ENCODE measurements around the gene ZCWPW2. TPM values are rescaled to one million over a fixed set of nuclear protein-coding genes. Genes with fewer than 3 reads are reported as not detected.

Gene ZCWPW2
- total RNA-seq, 2 experiments from 2014 or later, result 0.27 to 0.28 TPM

- no peaks in the 10 kb centered on the region for H3K9me3 Mint-ChIP-seq
- Histone ChIP-seq H3K27ac (ENCODE audit: low read depth in 1 of 2, low read length in 2 of 2) (no peak overlapping the region), H3K27me3 (ENCODE audit: control insufficient read depth in 1 of 2, insufficient read depth in 2 of 2, low read length in 2 of 2) (no peaks in the 10 kb centered on the region), H3K4me3 (ENCODE audit: low read length) (no peak overlapping the region), H3K36me3 (ENCODE audit: insufficient read depth, low read length) (peaks cover 30% of the 10 kb centered on the region), H3K4me1 (ENCODE audit: insufficient read depth, low read length) (peaks cover 4% of the 10 kb centered on the region), H3K9me3 (ENCODE audit: control insufficient read depth in 1 of 2, insufficient read depth in 1 of 2, low read length in 2 of 2) (no peaks in the 10 kb centered on the region)
- POLR2A ChIA-PET, result interaction anchor here (0.6 to 4.1 kb wide), 2 partner anchors 11 to 15 kb away, joined by 3 to 28 read pairs; partner anchors contain the start of genes AZI2 and ZCWPW2
- CTCF ChIA-PET, result interaction anchor here (0.9 to 3.7 kb wide), 4 partner anchors 14 to 646 kb away, joined by 3 to 17 read pairs (median 6); partner anchors contain the start of genes AZI2 and ZCWPW2
- intact Hi-C loops (cut with DNase I, micrococcal nuclease), result loop anchor here in 1 of 2 experiments (5.0 kb wide), 1 partner anchor 1022 kb away; no protein-coding TSS in a partner anchor
- H3K4me1 Mint-ChIP-seq (ENCODE audit: low read depth), result peaks cover 14% of the 10 kb centered on the region
- H3K4me3 Mint-ChIP-seq, result no peak overlapping the region
- peak in 1 of 14 experiments; percentile 21 for DNase-seq
- ATAC-seq (ENCODE audit: poor library complexity), result no peak
- no peaks in the 10 kb centered on the region for H3K27me3 Mint-ChIP-seq
- no peak overlapping the region for H3K27ac Mint-ChIP-seq
- peak; percentile 39 for TF ChIP-seq CTCF (IDR thresholded peaks at IDR 0.05)
- H3K36me3 Mint-ChIP-seq (ENCODE audit: low read depth), result peaks cover 48% of the 10 kb centered on the region
Observed at GRCh38 chr3:28334552-28334951, 14.0 kb upstream of the ZCWPW2 start.

- Mint-ChIP-seq H3K27ac (no peak overlapping the region), H3K4me3 (no peak overlapping the region), H3K36me3 (ENCODE audit: low read depth) (peaks cover 55% of the 10 kb centered on the region), H3K27me3 (no peaks in the 10 kb centered on the region), H3K4me1 (ENCODE audit: low read depth) (peaks cover 14% of the 10 kb centered on the region), H3K9me3 (no peaks in the 10 kb centered on the region)
- intact Hi-C loops (cut with DNase I, micrococcal nuclease), result no loop called here
- TF ChIP-seq CTCF (IDR thresholded peaks at IDR 0.05), result no peak
- ATAC-seq (ENCODE audit: poor library complexity), result peak; percentile 29
- DNase-seq, result no peak
- Histone ChIP-seq H3K9me3 (ENCODE audit: control insufficient read depth in 1 of 2, insufficient read depth in 1 of 2, low read length in 2 of 2) (no peaks in the 10 kb centered on the region), H3K4me1 (ENCODE audit: insufficient read depth, low read length) (peaks cover 4% of the 10 kb centered on the region), H3K27me3 (ENCODE audit: control insufficient read depth in 1 of 2, insufficient read depth in 2 of 2, low read length in 2 of 2) (no peaks in the 10 kb centered on the region), H3K27ac (ENCODE audit: low read depth in 1 of 2, low read length in 2 of 2) (no peak overlapping the region), H3K4me3 (ENCODE audit: low read length) (no peak overlapping the region), H3K36me3 (ENCODE audit: insufficient read depth, low read length) (peaks cover 36% of the 10 kb centered on the region)
- ChIA-PET CTCF (interaction anchor here (1.0 to 3.7 kb wide), 4 partner anchors 9 to 623 kb away, joined by 3 to 17 read pairs (median 6); partner anchors contain the start of genes AZI2 and ZCWPW2), POLR2A (interaction anchor here (0.8 to 4.1 kb wide), 3 partner anchors 8 to 623 kb away, joined by 3 to 28 read pairs (median 4); partner anchors contain the start of genes AZI2 and ZCWPW2)
Observed at GRCh38 chr3:28335246-28335645, 13.3 kb upstream of the ZCWPW2 start.

- POLR2A ChIA-PET, result interaction anchor here (1.2 to 4.1 kb wide), 2 partner anchors 12 to 609 kb away, joined by 4 to 28 read pairs; partner anchors contain the start of genes AZI2 and ZCWPW2
- Mint-ChIP-seq H3K27ac (no peak overlapping the region), H3K27me3 (no peaks in the 10 kb centered on the region), H3K9me3 (no peaks in the 10 kb centered on the region), H3K4me3 (no peak overlapping the region), H3K4me1 (ENCODE audit: low read depth) (peaks cover 25% of the 10 kb centered on the region), H3K36me3 (ENCODE audit: low read depth) (peaks cover 41% of the 10 kb centered on the region)
- no peak overlapping the region for H3K4me3 ChIP-seq (ENCODE audit: low read length)
- no peaks in the 10 kb centered on the region for H3K9me3 ChIP-seq (ENCODE audit: control insufficient read depth in 1 of 2, insufficient read depth in 1 of 2, low read length in 2 of 2)
- H3K36me3 ChIP-seq (ENCODE audit: insufficient read depth, low read length), result peaks cover 39% of the 10 kb centered on the region
- no peak overlapping the region for H3K27ac ChIP-seq (ENCODE audit: low read depth in 1 of 2, low read length in 2 of 2)
- H3K4me1 ChIP-seq (ENCODE audit: insufficient read depth, low read length), result peaks cover 4% of the 10 kb centered on the region
- intact Hi-C loops (cut with DNase I, micrococcal nuclease), result no loop called here
- TF ChIP-seq CTCF (IDR thresholded peaks at IDR 0.05), result no peak
- DNase-seq (no peak), ATAC-seq (ENCODE audit: poor library complexity) (no peak)
- no peaks in the 10 kb centered on the region for H3K27me3 ChIP-seq (ENCODE audit: control insufficient read depth in 1 of 2, insufficient read depth in 2 of 2, low read length in 2 of 2)
- CTCF ChIA-PET, result interaction anchor here (0.7 to 3.7 kb wide), 2 partner anchors 20 to 625 kb away, joined by 3 to 17 read pairs; no protein-coding TSS in a partner anchor
Observed at GRCh38 chr3:28337230-28337629, 11.3 kb upstream of the ZCWPW2 start.

Data from CD4-positive, alpha-beta T cell (primary cell).